Spleen (tissue), 11 donors: ENCODE measurements around the gene GINS2. TPM values are rescaled to one million over a fixed set of nuclear protein-coding genes. Genes with fewer than 3 reads are reported as not detected.

Experiments used
- DNase-seq: peaks from one replicate; pipeline ENCODE4 v3.0.0-alpha.2; 2020
- H3K27ac ChIP-seq, 8 donors: fragments of 200-600 bp; sonication (generic) in 7 of 8; 1 replicate in 4 of 8; 2 replicates in 4 of 8; pipeline versions ENCODE4 v1.5.0 to v1.8.0; 2016 to 2021; ENCODE audit warnings: inconsistent platforms in 4 of 8, mild to moderate bottlenecking in 4 of 8, moderate library complexity in 1 of 8
- H3K27me3 ChIP-seq, 7 donors: fragments of 200-600 bp; sonication (generic) in 6 of 7; replicated peaks in 1 of 7; 1 replicate in 4 of 7; 2 replicates in 3 of 7; pipeline versions ENCODE4 v1.5.0 to v1.8.0; 2016 to 2021; ENCODE audit warnings: inconsistent platforms in 3 of 7, mild to moderate bottlenecking in 1 of 7
- H3K36me3 ChIP-seq, 6 donors: fragments of 200-600 bp; sonication (generic) in 5 of 6; 1 replicate in 4 of 6; 2 replicates in 2 of 6; pipeline versions ENCODE4 v1.5.0 to v1.8.0; 2016 to 2021; ENCODE audit warnings: inconsistent platforms in 2 of 6
- H3K4me1 ChIP-seq, 6 donors: fragments of 200-600 bp; sonication (generic) in 5 of 6; 1 replicate in 3 of 6; 2 replicates in 3 of 6; pipeline versions ENCODE4 v1.5.0 to v1.8.0; 2016 to 2021; ENCODE audit warnings: inconsistent platforms in 3 of 6
- H3K4me3 ChIP-seq, 8 donors: fragments of 200-600 bp; sonication (generic) in 7 of 8; 1 replicate in 4 of 8; 2 replicates in 4 of 8; pipeline versions ENCODE4 v1.5.0 to v1.8.0; 2016 to 2021; ENCODE audit warnings: inconsistent platforms in 4 of 8, mild to moderate bottlenecking in 4 of 8, moderate library complexity in 2 of 8
- H3K9me3 ChIP-seq, 8 donors: fragments of 200-600 bp; sonication (generic) in 7 of 8; 1 replicate in 4 of 8; 2 replicates in 4 of 8; pipeline versions ENCODE4 v1.5.0 to v1.8.0; 2016 to 2021; ENCODE audit warnings: inconsistent platforms in 4 of 8
- POLR2A ChIP-seq, 3 donors: fragments of 450-650 bp; IDR thresholded peaks; one replicate each; pipeline ENCODE4 v1.5.1; 2017; ENCODE audit warnings: antibody characterized with exemption in 3 of 3, mild to moderate bottlenecking in 1 of 3
- POLR2AphosphoS5 ChIP-seq, 3 donors: sonication (generic); formaldehyde crosslinking; IDR thresholded peaks; one replicate each; pipeline ENCODE4 v1.5.1; 2017; ENCODE audit warnings: antibody characterized with exemption in 3 of 3
- WGBS, 5 donors: extraction: QIAGEN DNeasy Blood & Tissue Kit in 3 of 5; methylation state at CpG; one replicate each; pipeline versions ENCODE4 v1.1.5 to v1.1.7; 2013 to 2018; 5-methylcytosine and 5-hydroxymethylcytosine counted together
- intact Hi-C: fragments of 100-400 bp; cut with DNase I; formaldehyde crosslinking; loops from one replicate; pipeline ENCODE4 v1.15.0; 2023; ENCODE audit warnings: low total_unique reads
- polyA plus RNA-seq, 3 donors: library from polyadenylated mRNA; stranded (reverse); fragments of 200-250 nt; gene quantifications; one replicate each; pipeline ENCODE4 v1.2.1, GENCODE V29; 2013
- small RNA-seq, 4 donors: library from RNA; depleted of rRNA; stranded (forward); fragments of <200 nt; gene quantifications; one replicate each; pipeline ENCODE3, GENCODE V24; 2016
- total RNA-seq, 7 donors: library from RNA; depleted of rRNA in 3 of 7; stranded (reverse); fragments of >200 nt in 3 of 7; fragmentation: NEBNext Ultra II Directional in 4 of 7; extraction: Animal tissue kit (Norgen Biotek cat#: 25700) in 4 of 7; gene quantifications; one replicate each; pipeline versions ENCODE4 v1.1.0 to v1.2.1, GENCODE V29; 2016 to 2021
- TF ChIP-seq, protein P1 (sequence below), 11 experiments: fragments of 200-600 bp in 7 of 11; fragments of 450-650 bp in 4 of 11; sonication (generic) in 4 of 11; IDR thresholded peaks in 8 of 11; conservative IDR thresholded peaks in 3 of 11; 1 replicate in 7 of 11; 2 replicates in 4 of 11; pipeline versions ENCODE4 v1.4.0 to v1.8.0; 2016 to 2021; ENCODE audit warnings: antibody characterized with exemption in 11 of 11, inconsistent platforms in 4 of 11, mild to moderate bottlenecking in 1 of 11
- donor health status: healthy with polysubstance abuse.
- donor health status: DM: no; HTN: no; CAD: no; lungs with moderate emphysema.
- donor health status: DM: no; HTN: no; CAD: no.
- donor health status: Bipolar disorder and iron deficiency.
- donor health status: healthy.
- donor health status: DM: no; HTN: no; CAD: no.
- donor health status: DM: yes; HTN: yes; CAD: no.

GINS2 gene
- total and polyA plus RNA-seq, 10 donors, result 1.0 to 7.0 (median 2.3) TPM

DNA sequence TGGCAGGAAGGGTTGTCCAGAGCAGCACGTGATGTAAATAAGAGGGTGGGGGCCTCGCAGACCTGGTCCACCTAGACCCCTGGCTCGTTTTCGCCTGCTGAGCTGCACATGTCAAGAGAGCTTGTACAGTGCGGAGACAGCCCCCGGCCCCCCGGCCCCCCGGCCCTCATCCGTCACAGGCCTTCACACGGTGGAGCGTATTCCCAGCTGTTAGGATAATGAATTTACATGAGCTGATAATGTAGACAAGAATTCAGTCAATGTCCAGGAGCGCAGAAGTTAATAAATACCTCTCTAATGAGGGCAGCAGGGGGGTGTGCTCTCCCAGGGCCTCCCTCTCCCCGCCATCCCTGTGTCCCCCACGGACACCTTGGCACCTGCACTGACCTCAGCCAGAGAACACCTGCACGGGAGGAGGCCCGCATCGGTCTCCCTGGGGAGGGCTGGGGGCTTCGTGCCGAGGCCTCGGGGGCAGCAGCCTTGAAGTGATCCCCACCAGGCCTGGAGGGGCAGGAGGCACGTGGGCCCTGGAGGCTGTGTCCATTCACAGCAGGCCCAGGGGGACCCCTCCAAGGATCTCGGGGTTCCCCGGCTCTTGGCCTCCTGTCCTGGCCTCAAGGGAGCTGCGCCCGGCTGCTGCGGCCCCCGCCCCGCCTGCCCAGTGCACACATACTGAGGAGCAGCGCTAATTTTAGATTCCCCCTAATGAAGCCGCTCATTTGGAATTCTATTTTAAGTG is 61.1 kb downstream of the GINS2 start:
- 88 to 91% (median 90%) methylated on average over 22 to 30 of the region's 30 CpGs for WGBS, 5 donors
- H3K4me1 ChIP-seq, result peaks cover 16 to 79% (median 50%) of the 10 kb centered on the region in 6 donors
- intact Hi-C loops, result no loop called here

DNA sequence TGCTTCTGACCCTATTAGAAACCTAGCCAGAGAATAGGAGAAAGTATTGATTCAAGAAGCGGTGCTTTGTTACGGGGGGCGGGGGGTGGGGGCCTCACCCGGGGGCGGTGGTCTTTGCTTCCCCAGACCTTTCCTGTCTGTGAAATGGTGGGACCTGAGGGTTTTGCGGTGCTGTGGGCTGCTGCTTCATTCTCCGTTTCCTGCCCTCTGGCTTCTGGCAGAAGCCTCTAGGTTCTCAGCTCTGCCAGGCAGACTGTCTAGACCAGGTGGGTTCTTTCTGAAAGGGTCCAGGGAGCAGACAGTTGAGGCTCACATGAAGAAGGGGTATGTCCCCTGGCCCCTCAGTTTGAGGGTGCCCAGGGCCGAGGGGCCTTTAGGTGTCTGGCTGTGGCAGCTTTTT is 61.7 kb downstream of the GINS2 start:
- TF ChIP-seq POLR2AphosphoS5 (IDR thresholded peaks at IDR 0.05) (no peak), POLR2A (IDR thresholded peaks at IDR 0.05) (no peak)
- TF ChIP-seq, protein P1, sequence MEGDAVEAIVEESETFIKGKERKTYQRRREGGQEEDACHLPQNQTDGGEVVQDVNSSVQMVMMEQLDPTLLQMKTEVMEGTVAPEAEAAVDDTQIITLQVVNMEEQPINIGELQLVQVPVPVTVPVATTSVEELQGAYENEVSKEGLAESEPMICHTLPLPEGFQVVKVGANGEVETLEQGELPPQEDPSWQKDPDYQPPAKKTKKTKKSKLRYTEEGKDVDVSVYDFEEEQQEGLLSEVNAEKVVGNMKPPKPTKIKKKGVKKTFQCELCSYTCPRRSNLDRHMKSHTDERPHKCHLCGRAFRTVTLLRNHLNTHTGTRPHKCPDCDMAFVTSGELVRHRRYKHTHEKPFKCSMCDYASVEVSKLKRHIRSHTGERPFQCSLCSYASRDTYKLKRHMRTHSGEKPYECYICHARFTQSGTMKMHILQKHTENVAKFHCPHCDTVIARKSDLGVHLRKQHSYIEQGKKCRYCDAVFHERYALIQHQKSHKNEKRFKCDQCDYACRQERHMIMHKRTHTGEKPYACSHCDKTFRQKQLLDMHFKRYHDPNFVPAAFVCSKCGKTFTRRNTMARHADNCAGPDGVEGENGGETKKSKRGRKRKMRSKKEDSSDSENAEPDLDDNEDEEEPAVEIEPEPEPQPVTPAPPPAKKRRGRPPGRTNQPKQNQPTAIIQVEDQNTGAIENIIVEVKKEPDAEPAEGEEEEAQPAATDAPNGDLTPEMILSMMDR (IDR thresholded peaks at IDR 0.05 in 8 of 11, conservative IDR thresholded peaks at IDR 0.05 in 3 of 11), result no peak
- intact Hi-C loops, result no loop called here
- Histone ChIP-seq H3K27ac (no peak overlapping the region), H3K9me3 (peaks cover 0 to 17% (median 13%) of the 10 kb centered on the region in 8 donors), H3K4me3 (no peak overlapping the region), H3K27me3 (no peaks in the 10 kb centered on the region), H3K4me1 (peaks cover 16 to 79% (median 52%) of the 10 kb centered on the region in 6 donors), H3K36me3 (peaks cover 0 to 62% (median 10%) of the 10 kb centered on the region in 6 donors)
- DNase-seq, result no peak
- 22 to 38% (median 35%) methylated on average over 5 to 8 of the region's 8 CpGs for WGBS, 5 donors

More for the DNA sequence above, 61.1 kb downstream of the GINS2 start:
- Histone ChIP-seq H3K27ac (no peak overlapping the region), H3K9me3 (peaks cover 0 to 17% (median 13%) of the 10 kb centered on the region in 8 donors), H3K27me3 (no peaks in the 10 kb centered on the region), H3K4me3 (no peak overlapping the region), H3K36me3 (peaks cover 0 to 63% (median 10%) of the 10 kb centered on the region in 6 donors)
- DNase-seq, result no peak
- TF ChIP-seq, protein P1 (IDR thresholded peaks at IDR 0.05 in 8 of 11, conservative IDR thresholded peaks at IDR 0.05 in 3 of 11), result no peak
- no peak for TF ChIP-seq POLR2AphosphoS5 (IDR thresholded peaks at IDR 0.05)

Small RNAs within 50 kb of the gene (small RNA-seq; reads per million reads assigned to genes)
- gene RN7SL381P, result 0 reads per million in 4 donors

Other genes starting within 250 kb of the GINS2 start
- gene GSE1, start 75.6 kb downstream of the GINS2 start, total RNA-seq, result 100 to 1,000 TPM in 1 of 7 donors, 10 to 100 TPM in 6; 79.8 to 121 (median 91.4) TPM
- gene GSE1, start 75.6 kb downstream of the GINS2 start, polyA plus RNA-seq, result 10 to 100 TPM in 1 of 3 donors, 1 to 10 TPM in 2; 7.4 to 23.2 (median 9.2) TPM
- 10 to 100 TPM; 12.1 to 31.1 (median 14.9) TPM for gene C16orf74, start 62.1 kb upstream of the GINS2 start, total RNA-seq
- 100 to 1,000 TPM in 1 of 3 donors, 10 to 100 TPM in 2; 38.0 to 107 (median 73.4) TPM for gene C16orf74, start 62.1 kb upstream of the GINS2 start, polyA plus RNA-seq
- gene EMC8, start 110.6 kb upstream of the GINS2 start, total RNA-seq, result 10 to 100 TPM; 22.6 to 43.0 (median 31.1) TPM
- gene EMC8, start 110.6 kb upstream of the GINS2 start, polyA plus RNA-seq, result 10 to 100 TPM; 10.1 to 14.9 (median 10.6) TPM
- gene COX4I1, start 110.7 kb upstream of the GINS2 start, total RNA-seq, result 100 to 1,000 TPM; 348 to 464 (median 412) TPM
- gene COX4I1, start 110.7 kb upstream of the GINS2 start, polyA plus RNA-seq, result 1,000 to 10,000 TPM in 2 of 3 donors, 100 to 1,000 TPM in 1; 904 to 1,132 (median 1,034) TPM
- 100 to 1,000 TPM; 228 to 329 (median 278) TPM for gene IRF8, start 210.2 kb upstream of the GINS2 start, total RNA-seq
- 100 to 1,000 TPM; 103 to 183 (median 115) TPM for gene IRF8, start 210.2 kb upstream of the GINS2 start, polyA plus RNA-seq